GM11168 (cell line): ENCODE results near the gene SPATA7.

ENCODE experiments used
- in situ Hi-C: fragments of 300-500 bp; cut with MboI; formaldehyde crosslinking; loops from one replicate; pipeline ENCODE4 v1.12.0; 2022; ENCODE audit warnings: low sequenced_read_pairs; ENCODE audit not compliant: unreplicated experiment

The SPATA7 gene, protein sequence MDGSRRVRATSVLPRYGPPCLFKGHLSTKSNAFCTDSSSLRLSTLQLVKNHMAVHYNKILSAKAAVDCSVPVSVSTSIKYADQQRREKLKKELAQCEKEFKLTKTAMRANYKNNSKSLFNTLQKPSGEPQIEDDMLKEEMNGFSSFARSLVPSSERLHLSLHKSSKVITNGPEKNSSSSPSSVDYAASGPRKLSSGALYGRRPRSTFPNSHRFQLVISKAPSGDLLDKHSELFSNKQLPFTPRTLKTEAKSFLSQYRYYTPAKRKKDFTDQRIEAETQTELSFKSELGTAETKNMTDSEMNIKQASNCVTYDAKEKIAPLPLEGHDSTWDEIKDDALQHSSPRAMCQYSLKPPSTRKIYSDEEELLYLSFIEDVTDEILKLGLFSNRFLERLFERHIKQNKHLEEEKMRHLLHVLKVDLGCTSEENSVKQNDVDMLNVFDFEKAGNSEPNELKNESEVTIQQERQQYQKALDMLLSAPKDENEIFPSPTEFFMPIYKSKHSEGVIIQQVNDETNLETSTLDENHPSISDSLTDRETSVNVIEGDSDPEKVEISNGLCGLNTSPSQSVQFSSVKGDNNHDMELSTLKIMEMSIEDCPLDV

DNA sequence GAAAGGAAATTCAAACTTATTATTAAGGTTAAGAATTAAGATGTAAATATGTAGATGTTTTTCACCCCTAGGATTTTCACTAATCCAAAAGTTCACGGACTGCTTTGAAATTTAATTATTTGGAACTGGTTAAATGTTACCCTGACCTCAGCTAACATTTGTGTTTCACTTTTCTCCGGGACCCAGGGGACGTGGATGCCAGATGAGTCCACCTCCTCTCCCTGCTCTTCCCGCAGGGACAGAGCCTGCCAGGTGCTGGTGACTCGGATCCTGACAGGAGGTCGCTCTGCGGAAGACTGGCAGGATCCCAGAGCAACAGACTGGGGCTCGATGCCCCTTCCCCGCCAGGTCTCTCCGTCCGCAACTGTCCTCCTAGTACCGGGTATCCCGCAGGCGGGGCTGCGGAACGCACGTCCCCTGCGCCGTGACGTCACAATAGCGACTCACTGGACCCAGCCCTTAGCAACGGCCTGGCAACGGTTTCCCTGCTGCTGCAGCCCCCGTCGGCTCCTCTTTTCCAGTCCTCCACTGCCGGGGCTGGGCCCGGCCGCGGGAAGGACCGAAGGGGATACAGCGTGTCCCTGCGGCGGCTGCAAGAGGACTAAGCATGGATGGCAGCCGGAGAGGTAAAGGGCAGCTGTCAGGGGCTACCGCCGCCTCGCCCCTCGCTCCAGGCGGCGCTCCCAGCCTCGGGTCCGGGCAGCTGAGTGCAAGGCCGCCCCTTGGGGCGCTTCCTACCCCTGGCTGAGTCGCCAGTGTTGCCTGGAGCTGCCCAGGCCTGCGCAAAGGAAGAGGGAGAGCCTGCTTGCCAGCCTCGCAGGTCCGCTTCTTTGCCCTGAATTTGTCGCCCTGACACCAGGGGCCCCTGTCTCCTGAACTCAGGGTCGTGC is at the start of gene SPATA7:
Gene SPATA7 (plus strand): TSS at position 446 of the 890 bp plus-strand sequence. CDS start 162 bp downstream, at position 608.
- in situ Hi-C loops = loop anchor here (25.0 kb wide), 1 partner anchor 198 kb away; no protein-coding TSS in a partner anchor

DNA sequence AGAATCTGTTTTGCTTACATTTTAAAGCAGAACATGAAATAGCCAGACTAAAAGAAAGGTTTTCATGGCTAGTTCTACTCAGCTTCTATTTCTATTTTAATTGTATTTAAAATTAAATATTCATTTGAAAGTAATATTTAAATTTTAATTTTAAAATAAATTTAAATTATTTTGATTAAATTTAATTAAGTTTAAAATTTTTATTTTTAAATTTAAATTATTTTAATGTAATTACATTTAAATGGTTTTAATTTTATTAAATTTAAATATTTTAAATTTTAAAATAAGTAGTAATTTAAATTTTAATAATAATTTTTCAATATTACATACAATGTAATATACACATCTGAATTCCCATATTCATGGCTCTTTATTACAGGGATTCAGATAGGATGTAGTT is 45.1 kb upstream of the SPATA7 start:
- in situ Hi-C loops = no loop called here

- in situ Hi-C loops = no loop called here
These were observed 42.5 kb upstream of the SPATA7 start for GRCh38 chr14:88342980-88343379.

GRCh38 chr14:88346048-88346639 is 39.3 kb upstream of the SPATA7 start:
- in situ Hi-C loops = no loop called here

DNA sequence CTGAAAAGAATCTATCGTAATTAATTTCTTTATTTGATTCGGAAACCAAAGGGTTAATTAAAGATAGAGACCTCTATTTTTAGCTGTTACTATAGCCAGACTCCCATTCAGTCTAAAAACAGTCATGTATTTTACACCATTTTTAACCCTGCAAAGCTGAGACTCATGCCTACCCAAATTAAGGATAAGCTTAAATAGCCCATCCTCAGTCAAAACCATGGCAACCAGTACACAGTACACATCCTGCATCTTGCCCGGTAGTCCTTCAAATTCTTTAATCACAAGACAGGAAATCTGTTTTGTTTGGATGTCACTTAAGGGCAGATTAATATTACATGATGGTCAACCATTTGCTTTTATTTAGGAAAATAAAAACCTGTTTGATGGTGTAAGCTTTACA is 36.9 kb upstream of the SPATA7 start:
- in situ Hi-C loops = no loop called here

DNA sequence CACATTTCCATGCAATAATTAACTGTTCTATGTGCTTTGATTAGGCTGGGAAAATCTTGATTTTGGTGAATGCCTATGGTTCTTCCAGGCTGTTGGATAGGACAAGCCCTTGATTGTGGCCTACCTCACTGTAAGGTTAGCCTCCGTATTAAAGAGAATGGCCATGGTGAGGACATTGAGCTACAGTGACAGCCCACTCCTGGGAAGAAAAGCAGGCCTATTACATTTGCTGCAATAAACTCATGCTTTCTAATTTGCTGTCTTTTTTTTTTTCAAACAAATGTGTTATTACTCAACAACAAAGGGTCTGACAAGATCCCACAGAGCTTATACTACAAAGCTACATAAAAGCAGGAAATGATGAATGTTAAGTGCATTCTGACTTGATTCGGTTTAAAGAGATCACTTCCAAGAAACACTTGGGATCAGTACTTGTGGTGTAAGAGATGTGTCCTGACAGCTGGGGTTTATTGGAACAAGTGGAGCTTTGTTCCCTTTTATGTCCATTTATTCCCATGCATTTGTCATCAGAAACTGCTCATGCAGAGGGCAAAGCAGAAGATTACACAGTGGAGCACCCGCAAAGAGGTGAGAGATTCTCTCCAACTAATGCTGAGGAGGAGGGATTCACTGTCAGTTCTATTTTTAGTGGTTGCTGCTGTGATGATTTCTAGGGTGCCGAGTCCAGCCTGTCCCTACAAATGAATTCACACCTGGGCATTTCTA is 33.3 kb upstream of the SPATA7 start:
- in situ Hi-C loops = no loop called here

DNA sequence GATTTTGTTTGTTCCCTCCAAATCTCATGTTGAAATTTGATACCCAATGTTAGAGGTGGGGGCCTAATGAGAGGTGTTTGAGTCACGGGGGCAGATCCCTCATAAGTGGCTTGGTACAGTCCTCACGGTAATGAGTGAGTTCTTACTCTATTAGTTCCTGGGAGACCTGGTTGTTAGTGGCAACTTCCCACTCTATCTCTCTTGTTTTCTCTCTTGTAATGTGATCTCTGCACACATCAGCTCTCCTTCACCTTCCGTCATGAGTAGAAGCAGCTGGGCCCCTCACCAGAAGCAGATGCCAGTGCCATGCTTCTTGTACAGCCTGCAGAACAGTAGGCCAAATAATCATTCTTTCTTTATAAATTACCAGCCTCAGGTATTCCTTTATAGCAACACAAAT is 32.8 kb upstream of the SPATA7 start:
- in situ Hi-C loops = no loop called here

DNA sequence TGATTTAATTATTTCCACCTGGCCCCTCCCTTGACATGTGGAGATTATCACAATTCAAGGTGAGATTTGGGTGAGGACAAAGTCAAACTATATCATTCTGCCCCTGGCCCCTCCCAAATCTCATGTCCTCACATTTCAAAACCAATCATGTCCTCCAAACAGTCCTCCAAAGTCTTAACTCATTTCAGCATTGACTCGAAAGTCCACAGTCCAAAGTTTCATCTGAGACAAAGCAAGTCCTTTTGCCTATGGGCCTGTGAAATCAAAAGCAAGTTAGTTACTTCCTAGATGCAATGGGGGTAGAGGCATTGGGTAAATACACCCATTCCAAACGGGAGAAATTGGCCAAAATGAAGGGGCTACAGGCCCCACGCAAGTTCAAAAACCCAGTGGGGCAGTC is 31.1 kb upstream of the SPATA7 start:
- in situ Hi-C loops = no loop called here

DNA sequence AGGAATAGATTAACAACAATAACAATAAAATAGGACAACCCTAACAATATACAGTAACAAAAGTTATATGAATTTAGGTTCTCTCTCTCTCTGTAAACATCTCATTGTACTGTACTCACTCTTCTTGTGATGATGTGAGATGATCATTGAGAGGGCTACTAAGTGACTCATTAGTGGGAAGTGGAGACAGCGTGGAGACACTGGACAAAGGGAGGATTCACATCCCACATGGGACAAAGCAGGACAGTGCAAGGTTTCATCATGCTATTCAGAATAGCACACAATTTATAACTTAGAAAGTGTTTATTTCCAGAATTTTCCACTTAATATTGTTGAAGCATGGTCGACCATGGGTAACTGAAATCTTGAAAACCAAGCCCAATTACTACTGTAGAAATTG is 26.0 kb upstream of the SPATA7 start:
- in situ Hi-C loops = no loop called here

DNA sequence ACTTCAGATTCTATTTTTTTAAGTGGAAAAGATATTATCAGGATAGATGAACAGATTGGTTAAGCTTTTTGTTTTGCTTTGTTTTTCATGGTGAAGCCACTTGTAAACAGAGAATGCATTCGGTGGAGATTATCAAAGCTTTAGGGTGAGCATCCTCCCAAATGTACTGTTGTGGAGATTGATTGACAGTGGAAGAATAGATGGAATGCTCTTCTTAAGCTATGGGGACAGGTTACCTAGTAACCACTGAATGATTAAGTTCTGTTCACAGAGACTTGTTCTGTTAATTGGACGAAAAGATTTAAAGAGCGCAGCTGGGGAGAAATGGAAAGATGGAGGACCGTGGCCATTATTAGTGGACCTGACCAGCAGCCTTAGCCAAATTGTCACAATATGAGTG is 21.8 kb upstream of the SPATA7 start:
- in situ Hi-C loops = no loop called here

DNA sequence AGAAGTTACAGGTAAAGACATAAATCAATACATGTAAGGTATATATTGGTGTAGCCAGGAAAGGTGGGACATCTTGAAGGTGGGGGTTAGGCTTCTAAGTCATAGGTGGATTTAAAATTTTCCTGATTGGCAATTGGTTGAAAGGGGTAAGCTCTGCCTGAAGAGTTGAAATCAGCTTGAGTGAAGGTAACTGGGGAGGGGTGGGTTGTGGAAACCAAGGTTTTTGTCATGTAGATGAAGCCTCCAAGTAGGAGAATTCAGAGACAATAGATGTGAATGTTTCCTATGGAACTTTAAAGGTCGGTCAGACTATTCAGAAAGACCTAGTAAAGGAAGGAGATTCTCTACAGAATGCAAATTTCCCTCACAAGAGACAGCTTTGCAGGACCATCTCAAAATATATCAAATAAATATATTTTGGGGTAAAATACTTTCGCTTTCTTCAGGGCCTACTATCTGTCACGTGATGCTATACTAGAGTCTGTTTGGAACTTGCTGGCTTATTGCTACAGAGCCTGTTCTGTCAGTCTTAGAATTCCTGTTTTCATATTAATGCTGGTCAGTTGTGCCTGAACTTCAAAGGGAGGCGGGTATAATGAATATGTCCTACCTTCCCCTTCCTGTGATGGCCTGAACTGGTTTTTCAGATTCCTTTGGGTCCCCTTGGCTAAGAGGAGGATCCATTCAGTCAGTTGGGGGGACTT is 20.6 kb upstream of the SPATA7 start:
- in situ Hi-C loops = no loop called here

DNA sequence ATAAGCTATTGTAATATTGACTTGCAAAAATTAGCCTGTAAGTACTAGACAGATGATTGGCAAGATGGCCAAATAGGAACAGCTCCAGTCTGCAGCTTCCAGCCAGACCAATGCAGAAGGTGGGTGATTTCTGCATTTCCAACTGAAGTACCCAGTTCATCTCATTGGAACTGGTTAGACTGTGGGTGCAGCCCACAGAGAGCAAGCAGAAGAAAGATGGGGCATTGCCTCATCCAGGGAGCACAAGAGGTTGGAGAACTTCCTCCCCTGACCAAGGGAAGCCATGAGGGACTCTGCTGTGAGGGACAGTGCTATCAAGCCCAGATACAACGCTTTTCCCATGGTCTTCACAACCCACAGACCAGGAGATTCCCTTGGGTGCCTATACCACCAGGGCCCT is 16.0 kb upstream of the SPATA7 start:
- in situ Hi-C loops = no loop called here

DNA sequence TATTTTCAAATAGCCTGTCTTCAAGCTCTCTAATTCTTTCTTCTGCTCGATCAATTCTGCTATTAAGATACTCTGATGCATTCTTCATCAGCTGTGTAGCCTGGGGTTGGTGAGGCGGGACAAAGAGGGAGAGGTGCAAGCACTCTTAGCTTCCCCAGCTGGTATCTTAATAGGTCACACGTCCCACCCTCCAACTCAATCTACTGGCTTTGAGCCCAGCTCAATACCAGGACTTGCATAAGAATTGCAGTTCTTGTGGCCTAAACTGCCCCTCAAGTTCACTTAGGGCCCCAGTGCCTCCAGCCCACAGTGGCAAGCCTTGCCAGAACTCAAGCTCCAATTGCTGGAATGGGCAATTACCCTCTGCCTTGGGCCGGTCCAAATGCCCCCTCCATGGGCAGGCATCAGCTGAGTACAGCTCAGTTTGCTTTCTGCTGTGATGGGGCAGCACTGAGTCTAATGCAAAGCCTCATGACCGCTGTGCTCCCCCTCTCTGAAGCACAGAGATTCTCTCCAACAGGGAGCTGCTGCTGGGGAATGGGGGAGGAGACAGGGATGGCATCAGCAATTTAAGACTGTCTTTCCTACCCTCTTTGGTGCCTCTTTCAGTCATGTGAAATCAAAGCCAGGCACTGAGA is 5.6 kb upstream of the SPATA7 start:
- in situ Hi-C loops = loop anchor here (25.0 kb wide), 1 partner anchor 193 kb away; no protein-coding TSS in a partner anchor

DNA sequence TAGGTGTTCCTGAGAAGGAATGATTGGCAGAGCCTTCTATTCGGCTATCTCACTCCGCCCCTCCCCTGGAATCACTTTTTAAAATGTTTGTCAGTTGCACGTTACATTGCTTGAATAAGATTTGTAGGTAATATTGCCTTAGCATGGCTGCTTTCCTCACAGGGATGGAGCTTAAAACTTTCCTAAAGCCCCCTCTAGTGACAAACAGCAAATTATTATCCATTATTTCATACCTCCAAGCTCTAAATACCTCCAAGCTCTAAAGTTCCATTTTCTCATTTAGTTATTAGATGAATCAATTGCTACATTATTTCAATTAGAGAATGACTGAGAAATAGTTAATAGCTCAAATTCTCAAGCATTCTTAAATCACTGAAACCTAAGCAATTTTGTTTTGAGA is 5.1 kb upstream of the SPATA7 start:
- in situ Hi-C loops = loop anchor here (25.0 kb wide), 1 partner anchor 193 kb away; no protein-coding TSS in a partner anchor

GRCh38 chr14:88381634-88382033 is 3.8 kb upstream of the SPATA7 start:
- in situ Hi-C loops = loop anchor here (25.0 kb wide), 1 partner anchor 194 kb away; no protein-coding TSS in a partner anchor

DNA sequence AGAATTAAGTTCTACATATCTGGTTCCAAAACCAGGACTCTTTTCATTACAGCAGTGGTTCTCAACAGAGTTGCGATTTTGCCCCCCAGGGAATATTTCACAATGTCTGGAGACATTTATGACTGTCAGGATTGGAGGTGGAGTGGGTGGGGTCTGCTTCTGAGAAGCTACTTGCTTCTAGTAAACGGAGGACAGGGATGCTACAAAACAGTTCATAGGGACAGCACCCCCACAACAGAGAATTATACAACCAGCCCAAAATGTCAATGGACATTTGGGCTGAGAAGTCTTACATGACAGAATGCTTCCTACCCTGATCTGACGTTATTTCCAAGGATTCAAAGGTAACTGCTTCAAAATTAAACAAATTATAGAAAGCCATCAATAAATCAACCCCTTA is 739 bp upstream of the SPATA7 start:
- in situ Hi-C loops = loop anchor here (25.0 kb wide), 1 partner anchor 197 kb away; no protein-coding TSS in a partner anchor

DNA sequence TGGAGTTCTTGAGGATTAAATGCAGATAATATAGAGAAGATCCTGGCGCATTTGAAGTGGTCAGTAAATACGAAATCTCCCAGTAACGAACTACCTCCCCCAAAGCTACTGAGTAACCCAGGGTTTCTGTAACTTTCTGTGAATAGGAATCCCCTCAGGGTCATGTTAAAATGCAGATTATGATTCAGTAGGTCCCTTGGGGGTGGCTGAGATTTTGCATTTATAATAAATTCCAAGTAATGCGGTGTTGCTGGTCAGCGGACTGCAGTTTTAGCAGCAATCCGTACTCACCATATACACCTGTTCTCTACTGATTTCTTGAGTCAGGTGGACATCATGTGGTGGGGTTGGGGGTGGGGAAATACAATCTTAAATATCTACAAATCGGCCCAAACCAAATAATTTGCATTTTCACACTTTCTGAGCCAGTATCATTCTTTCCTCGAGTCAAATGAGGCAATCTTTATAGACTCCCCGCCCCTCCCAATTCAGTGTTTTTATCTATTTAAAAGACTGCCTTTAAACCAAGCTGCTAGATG is 868 bp downstream of the SPATA7 start:
- in situ Hi-C loops = loop anchor here (25.0 kb wide), 1 partner anchor 199 kb away; no protein-coding TSS in a partner anchor

GRCh38 chr14:88388741-88389282 is 3.4 kb downstream of the SPATA7 start:
- in situ Hi-C loops = loop anchor here (25.0 kb wide), 1 partner anchor 202 kb away; no protein-coding TSS in a partner anchor
